Neural progenitor cell (in vitro differentiated cells): ENCODE measurements around the gene TRPM3. TPM values are rescaled to one million over a fixed set of nuclear protein-coding genes. Genes with fewer than 3 reads are reported as not detected.
A peak's percentile ranks its signal among the peaks of the same experiment; 100 is the strongest.

Experiments used
- DNase-seq: peaks from one replicate; pipeline ENCODE4 v3.0.0-alpha.2; 2016; ENCODE audit warnings: low spot score
- H2AFZ ChIP-seq: fragments of 200-600 bp; sonication (generic); replicated peaks from 2 replicates; pipeline ENCODE4 v1.6.1; 2016; ENCODE audit warnings: antibody characterized with exemption
- H3F3A ChIP-seq: fragments of 200-600 bp; sonication (generic); 2 replicates; pipeline ENCODE4 v1.6.1; 2016; ENCODE audit warnings: antibody characterized with exemption, low read depth
- H3K27ac ChIP-seq: fragments of 200-600 bp; sonication (generic); 2 replicates; pipeline ENCODE4 v1.5.1; 2016; ENCODE audit warnings: mild to moderate bottlenecking
- H3K27me3 ChIP-seq: fragments of 200-600 bp; sonication (generic); 2 replicates; pipeline ENCODE4 v1.6.1; 2016; ENCODE audit warnings: mild to moderate bottlenecking, moderate library complexity
- H3K36me3 ChIP-seq: fragments of 200-600 bp; sonication (generic); 2 replicates; pipeline ENCODE4 v1.5.1; 2016
- H3K4me1 ChIP-seq: fragments of 200-600 bp; sonication (generic); 2 replicates; pipeline ENCODE4 v1.6.1; 2016; ENCODE audit warnings: mixed run types
- H3K4me2 ChIP-seq: fragments of 200-600 bp; sonication (generic); 2 replicates; pipeline ENCODE4 v1.6.1; 2016
- H3K4me3 ChIP-seq: fragments of 200-600 bp; sonication (generic); 2 replicates; pipeline ENCODE4 v1.5.1; 2016
- H3K79me2 ChIP-seq: fragments of 200-600 bp; sonication (generic); 2 replicates; pipeline ENCODE4 v1.6.1; 2016; ENCODE audit warnings: low read depth
- H3K9ac ChIP-seq: fragments of 200-600 bp; sonication (generic); 2 replicates; pipeline ENCODE4 v1.6.1; 2016
- H3K9me3 ChIP-seq: fragments of 200-600 bp; sonication (generic); 2 replicates; pipeline ENCODE4 v1.5.1; 2016; ENCODE audit warnings: low read depth
- H4K20me1 ChIP-seq: fragments of 200-600 bp; sonication (generic); 2 replicates; pipeline ENCODE4 v1.6.1; 2016; ENCODE audit warnings: low read depth
- H3K27ac Mint-ChIP-seq: 3 replicates; pipeline ENCODE4 v1.8.0; 2021; ENCODE audit warnings: mixed read lengths
- H3K27me3 Mint-ChIP-seq: 2 replicates; pipeline ENCODE4 v1.8.0; 2022; ENCODE audit warnings: low read depth, mild to moderate bottlenecking, inconsistent platforms, moderate library complexity, mixed read lengths; ENCODE audit not compliant: insufficient read depth
- H3K36me3 Mint-ChIP-seq: 3 replicates; pipeline ENCODE4 v1.8.0; 2021; ENCODE audit warnings: mixed read lengths
- H3K4me1 Mint-ChIP-seq: 3 replicates; pipeline ENCODE4 v1.8.0; 2021; ENCODE audit warnings: mixed read lengths
- H3K4me3 Mint-ChIP-seq: 3 replicates; pipeline ENCODE4 v1.8.0; 2021; ENCODE audit warnings: mild to moderate bottlenecking, moderate library complexity, mixed read lengths
- H3K9me3 Mint-ChIP-seq: 3 replicates; pipeline ENCODE4 v1.8.0; 2020; ENCODE audit warnings: mixed read lengths
- CTCF ChIP-seq: fragments of 200-600 bp; sonication (generic); IDR thresholded peaks from 2 replicates; pipeline ENCODE4 v1.5.1; 2017; ENCODE audit warnings: antibody characterized with exemption, mild to moderate bottlenecking
- EZH2 ChIP-seq: fragments of 200-600 bp; sonication (generic); IDR thresholded peaks from 2 replicates; pipeline ENCODE4 v1.6.1; 2017; ENCODE audit warnings: antibody characterized with exemption, mild to moderate bottlenecking, moderate library complexity
- EZH2phosphoT487 ChIP-seq: fragments of 200-600 bp; sonication (generic); IDR thresholded peaks from 2 replicates; pipeline ENCODE4 v1.6.1; 2017; ENCODE audit warnings: antibody characterized with exemption
- total RNA-seq: library from RNA; depleted of rRNA; stranded (reverse); fragments of >200 nt; gene quantifications from 2 replicates; pipeline ENCODE4 v1.2.3, GENCODE V29; 2015; ENCODE audit warnings: low replicate concordance

The TRPM3 gene
- total RNA-seq, 1 donor from 2014 or later, result 37.2 TPM

- Histone ChIP-seq H3K36me3 (no peaks in the 10 kb centered on the region), H2AFZ (no peak overlapping the region), H3K4me3 (no peak overlapping the region), H3K79me2 (no peaks in the 10 kb centered on the region), H4K20me1 (no peaks in the 10 kb centered on the region), H3K27me3 (no peaks in the 10 kb centered on the region), H3F3A (no peaks in the 10 kb centered on the region), H3K9ac (no peak overlapping the region), H3K27ac (no peak overlapping the region), H3K9me3 (no peaks in the 10 kb centered on the region), H3K4me1 (peaks cover 16% of the 10 kb centered on the region), H3K4me2 (no peak overlapping the region)
- no peak overlapping the region for H3K4me3 Mint-ChIP-seq
- H3K4me1 Mint-ChIP-seq, result peaks cover 10% of the 10 kb centered on the region
- no peaks in the 10 kb centered on the region for H3K9me3 Mint-ChIP-seq
- H3K27me3 Mint-ChIP-seq, result no peaks in the 10 kb centered on the region
- DNase-seq, result no peak
- TF ChIP-seq EZH2, result no peak
- no peak for TF ChIP-seq CTCF
- no peak for TF ChIP-seq EZH2phosphoT487
- H3K27ac Mint-ChIP-seq, result no peak overlapping the region
- H3K36me3 Mint-ChIP-seq, result peaks cover 30% of the 10 kb centered on the region
Observed at GRCh38 chr9:70840266-70840665, 281.2 kb downstream of the TRPM3 start.

- H3K27me3 Mint-ChIP-seq, result peaks cover 2% of the 10 kb centered on the region
- H3K27ac ChIP-seq, result no peak overlapping the region
- H3K9ac ChIP-seq, result no peak overlapping the region
- peaks cover 33% of the 10 kb centered on the region for H3K4me1 Mint-ChIP-seq
- H3K9me3 ChIP-seq, result no peaks in the 10 kb centered on the region
- no peaks in the 10 kb centered on the region for H3K79me2 ChIP-seq
- no peaks in the 10 kb centered on the region for H4K20me1 ChIP-seq
- H3K27me3 ChIP-seq, result no peaks in the 10 kb centered on the region
- H3K4me1 ChIP-seq, result peaks cover 39% of the 10 kb centered on the region
- H2AFZ ChIP-seq, result no peak overlapping the region
- peaks cover 33% of the 10 kb centered on the region for H3F3A ChIP-seq
- H3K27ac Mint-ChIP-seq, result no peak overlapping the region
- H3K4me2 ChIP-seq, result no peak overlapping the region
- TF ChIP-seq CTCF (no peak), EZH2 (no peak), EZH2phosphoT487 (no peak)
- no peak overlapping the region for H3K4me3 ChIP-seq
- H3K36me3 ChIP-seq, result no peaks in the 10 kb centered on the region
- H3K4me3 Mint-ChIP-seq, result no peak overlapping the region
- H3K36me3 Mint-ChIP-seq, result peaks cover 21% of the 10 kb centered on the region
- no peak for DNase-seq
- peaks cover 2% of the 10 kb centered on the region for H3K9me3 Mint-ChIP-seq
Observed at GRCh38 chr9:70835323-70835722, 286.1 kb downstream of the TRPM3 start.

- peaks cover 2% of the 10 kb centered on the region for H3K9me3 Mint-ChIP-seq
Observed at GRCh38 chr9:70832492-70832891, 288.9 kb downstream of the TRPM3 start.

More at GRCh38 chr9:70832492-70832891, 288.9 kb downstream of the TRPM3 start:
- H3K27ac ChIP-seq, result peak overlapping the region; percentile 46
- H4K20me1 ChIP-seq, result no peaks in the 10 kb centered on the region
- Mint-ChIP-seq H3K27ac (no peak overlapping the region), H3K4me3 (no peak overlapping the region), H3K27me3 (peaks cover 2% of the 10 kb centered on the region), H3K4me1 (peaks cover 40% of the 10 kb centered on the region), H3K36me3 (peaks cover 17% of the 10 kb centered on the region)
- H3K4me3 ChIP-seq, result no peak overlapping the region
- peaks cover 41% of the 10 kb centered on the region for H3F3A ChIP-seq
- no peaks in the 10 kb centered on the region for H3K27me3 ChIP-seq
- no peak overlapping the region for H3K4me2 ChIP-seq
- DNase-seq, result no peak
- no peak overlapping the region for H3K9ac ChIP-seq
- H3K9me3 ChIP-seq, result no peaks in the 10 kb centered on the region
- no peaks in the 10 kb centered on the region for H3K79me2 ChIP-seq
- H3K4me1 ChIP-seq, result peaks cover 47% of the 10 kb centered on the region
- H2AFZ ChIP-seq, result no peak overlapping the region
- no peaks in the 10 kb centered on the region for H3K36me3 ChIP-seq
- TF ChIP-seq EZH2phosphoT487 (no peak), EZH2 (no peak), CTCF (no peak)
